RWPE2 (cell line): ENCODE data around the gene MRPL17.

ENCODE experiments used
- ATAC-seq: fragments of 200-7000 bp; cut with Tn5 transposase; 3 replicates; pipeline ENCODE4 v1.9.1; 2021; ENCODE audit warnings: low read depth
- DNase-seq: peaks from one replicate; pipeline ENCODE4 v3.0.0-alpha.2; 2020; ENCODE audit warnings: low spot score
- H3K27ac ChIP-seq: fragments of 450-650 bp; 2 replicates; pipeline ENCODE4 v1.5.1; 2017; ENCODE audit warnings: mild to moderate bottlenecking; ENCODE audit not compliant: poor library complexity, severe bottlenecking
- H3K27me3 ChIP-seq: fragments of 250-450 bp; sonication (Bioruptor Pico); 2 replicates; pipeline ENCODE4 v1.5.1; 2021; ENCODE audit warnings: mild to moderate bottlenecking, moderate library complexity; ENCODE audit not compliant: insufficient read depth, poor library complexity, severe bottlenecking
- H3K36me3 ChIP-seq: fragments of 250-450 bp; sonication (Bioruptor Pico); 2 replicates; pipeline ENCODE4 v1.5.1; 2020; ENCODE audit warnings: low read depth, mild to moderate bottlenecking, moderate library complexity
- H3K4me1 ChIP-seq: fragments of 250-450 bp; sonication (Bioruptor Pico); 2 replicates; pipeline ENCODE4 v1.5.1; 2021; ENCODE audit warnings: mild to moderate bottlenecking, moderate library complexity; ENCODE audit not compliant: insufficient read depth, poor library complexity, severe bottlenecking
- H3K4me3 ChIP-seq: fragments of 250-450 bp; sonication (Bioruptor Pico); 2 replicates; pipeline ENCODE4 v1.5.1; 2021; ENCODE audit warnings: mild to moderate bottlenecking, moderate library complexity; ENCODE audit not compliant: severe bottlenecking
- H3K9me3 ChIP-seq: fragments of 250-450 bp; sonication (Bioruptor Pico); 2 replicates; pipeline ENCODE4 v1.5.1; 2021; ENCODE audit warnings: mild to moderate bottlenecking, moderate library complexity; ENCODE audit not compliant: severe bottlenecking
- TF ChIP-seq, protein P1 (sequence below): fragments of 450-650 bp; IDR thresholded peaks from one replicate; pipeline ENCODE4 v1.5.1; 2017; ENCODE audit warnings: mild to moderate bottlenecking, moderate library complexity; ENCODE audit not compliant: poor library complexity, severe bottlenecking

The MRPL17 gene

DNA sequence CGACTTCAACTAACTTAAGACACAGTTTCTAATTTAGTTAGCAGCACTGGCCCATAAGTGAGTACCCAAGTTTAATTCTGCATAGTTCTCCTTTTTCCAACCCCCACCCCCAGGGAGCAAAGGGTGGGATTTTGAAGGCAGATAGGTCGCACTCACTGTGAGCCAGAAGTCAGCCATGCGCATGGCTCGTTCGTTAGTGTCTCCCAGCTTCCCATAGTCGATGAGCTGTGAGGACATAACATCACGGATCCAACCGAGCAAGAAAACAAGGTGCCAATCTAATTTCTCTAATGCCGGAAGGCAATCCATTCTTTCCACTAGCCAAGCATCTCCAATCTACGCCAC lies 577 bp downstream of the MRPL17 start:
- H3K4me1 ChIP-seq: peaks cover 6% of the 10 kb centered on the region
- H3K9me3 ChIP-seq: no peaks in the 10 kb centered on the region
- H3K36me3 ChIP-seq: peaks cover 22% of the 10 kb centered on the region
- H3K27ac ChIP-seq: peak overlapping the region; percentile 50
- TF ChIP-seq, protein P1, sequence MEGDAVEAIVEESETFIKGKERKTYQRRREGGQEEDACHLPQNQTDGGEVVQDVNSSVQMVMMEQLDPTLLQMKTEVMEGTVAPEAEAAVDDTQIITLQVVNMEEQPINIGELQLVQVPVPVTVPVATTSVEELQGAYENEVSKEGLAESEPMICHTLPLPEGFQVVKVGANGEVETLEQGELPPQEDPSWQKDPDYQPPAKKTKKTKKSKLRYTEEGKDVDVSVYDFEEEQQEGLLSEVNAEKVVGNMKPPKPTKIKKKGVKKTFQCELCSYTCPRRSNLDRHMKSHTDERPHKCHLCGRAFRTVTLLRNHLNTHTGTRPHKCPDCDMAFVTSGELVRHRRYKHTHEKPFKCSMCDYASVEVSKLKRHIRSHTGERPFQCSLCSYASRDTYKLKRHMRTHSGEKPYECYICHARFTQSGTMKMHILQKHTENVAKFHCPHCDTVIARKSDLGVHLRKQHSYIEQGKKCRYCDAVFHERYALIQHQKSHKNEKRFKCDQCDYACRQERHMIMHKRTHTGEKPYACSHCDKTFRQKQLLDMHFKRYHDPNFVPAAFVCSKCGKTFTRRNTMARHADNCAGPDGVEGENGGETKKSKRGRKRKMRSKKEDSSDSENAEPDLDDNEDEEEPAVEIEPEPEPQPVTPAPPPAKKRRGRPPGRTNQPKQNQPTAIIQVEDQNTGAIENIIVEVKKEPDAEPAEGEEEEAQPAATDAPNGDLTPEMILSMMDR: no peak
- DNase-seq (no peak), ATAC-seq (no peak)
- no peaks in the 10 kb centered on the region for H3K27me3 ChIP-seq
- H3K4me3 ChIP-seq: peak overlapping the region; percentile 88

DNA sequence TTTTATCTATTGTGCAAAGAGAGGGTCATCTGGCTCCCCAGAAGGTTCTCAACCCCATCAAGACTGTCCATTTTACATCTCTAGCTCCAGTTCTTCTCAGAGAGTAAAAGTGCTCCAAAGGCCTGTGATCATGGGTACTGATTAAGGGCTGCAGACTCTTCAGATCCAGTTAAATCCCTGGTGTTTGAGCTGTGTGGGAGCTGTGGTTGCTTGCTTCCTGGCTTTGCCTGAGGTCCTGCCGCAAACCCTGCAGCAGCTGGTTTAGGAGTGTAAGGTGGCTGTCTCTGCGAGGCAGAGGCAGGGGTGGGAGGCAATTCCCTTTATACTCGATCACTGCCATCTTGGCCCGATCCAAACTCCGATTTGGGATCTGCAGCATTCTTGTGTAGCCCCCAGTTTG lies 1.2 kb downstream of the MRPL17 start:
- Histone ChIP-seq H3K9me3 (no peaks in the 10 kb centered on the region), H3K4me3 (peak overlapping the region; percentile 88), H3K27ac (peak overlapping the region; percentile 50), H3K36me3 (peaks cover 22% of the 10 kb centered on the region), H3K4me1 (peaks cover 6% of the 10 kb centered on the region), H3K27me3 (no peaks in the 10 kb centered on the region)
- DNase-seq: no peak
- TF ChIP-seq, protein P1: no peak
- ATAC-seq: no peak

DNA sequence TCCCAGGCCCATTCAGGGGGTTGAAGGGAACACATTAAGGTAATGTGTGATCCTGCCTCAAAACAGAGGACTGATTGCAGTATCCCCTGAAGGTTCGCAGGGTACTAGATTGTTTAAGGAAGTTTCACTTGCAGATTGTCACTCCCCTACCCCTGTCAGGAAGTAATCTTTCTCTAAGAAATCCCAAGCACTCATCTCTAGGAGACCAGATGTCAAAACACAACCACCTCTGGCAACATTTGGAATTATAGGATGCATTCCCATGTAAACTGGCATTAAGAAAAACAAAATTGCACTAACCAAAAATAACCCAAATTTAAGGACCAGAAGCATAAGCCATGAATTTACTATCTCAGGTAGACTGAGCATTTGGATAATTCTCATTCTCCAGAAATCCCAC lies 1.6 kb downstream of the MRPL17 start:
- Histone ChIP-seq H3K27me3 (no peaks in the 10 kb centered on the region), H3K9me3 (no peaks in the 10 kb centered on the region), H3K36me3 (peaks cover 22% of the 10 kb centered on the region), H3K27ac (no peak overlapping the region), H3K4me1 (peaks cover 6% of the 10 kb centered on the region), H3K4me3 (no peak overlapping the region)
- ATAC-seq: no peak
- no peak for DNase-seq
- TF ChIP-seq, protein P1: no peak

DNA sequence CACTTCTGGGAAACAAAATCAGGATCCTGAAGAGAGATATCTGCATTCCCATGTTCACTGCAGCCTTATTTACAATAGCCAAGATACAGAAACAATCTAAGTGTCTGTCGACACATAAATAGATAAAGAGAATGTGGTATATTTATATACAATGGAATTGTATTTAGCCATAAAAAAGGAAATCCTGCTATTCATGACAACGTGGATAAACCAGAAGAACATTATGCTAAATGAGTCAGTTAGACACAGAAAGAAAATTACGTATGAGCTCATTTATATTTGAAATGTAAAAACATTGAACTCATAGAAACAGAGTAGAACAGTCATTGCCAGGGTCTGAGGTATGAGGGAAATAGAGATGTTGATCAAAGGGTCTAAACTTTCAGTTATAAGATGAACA lies 6.1 kb downstream of the MRPL17 start:
- Histone ChIP-seq H3K27ac (no peak overlapping the region), H3K4me1 (peaks cover 6% of the 10 kb centered on the region), H3K9me3 (no peaks in the 10 kb centered on the region), H3K27me3 (no peaks in the 10 kb centered on the region), H3K36me3 (peaks cover 19% of the 10 kb centered on the region), H3K4me3 (no peak overlapping the region)
- DNase-seq (no peak), ATAC-seq (no peak)
- TF ChIP-seq, protein P1: no peak

DNA sequence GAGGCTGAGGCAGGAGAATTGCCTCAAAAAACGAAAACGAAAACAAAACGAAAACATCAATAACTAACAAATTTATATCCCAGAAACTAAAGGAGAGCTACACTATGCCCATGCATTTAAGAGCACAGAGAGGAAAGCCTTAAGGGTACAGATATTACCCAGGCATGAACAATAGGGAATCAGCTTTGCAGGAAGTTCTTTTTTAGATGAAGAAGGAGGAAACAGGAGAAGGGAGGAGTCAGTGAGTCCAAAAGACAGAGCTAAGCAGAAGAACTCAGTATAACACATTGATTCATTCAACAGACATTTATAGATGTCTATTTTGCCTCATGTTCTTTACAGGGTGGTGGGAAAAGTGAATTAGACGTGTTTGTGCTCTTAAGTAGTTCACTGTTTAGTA lies 8.3 kb downstream of the MRPL17 start:
- Histone ChIP-seq H3K4me3 (no peak overlapping the region), H3K36me3 (no peaks in the 10 kb centered on the region), H3K9me3 (no peaks in the 10 kb centered on the region), H3K27me3 (no peaks in the 10 kb centered on the region), H3K27ac (no peak overlapping the region), H3K4me1 (no peaks in the 10 kb centered on the region)
- ATAC-seq (no peak), DNase-seq (no peak)
- TF ChIP-seq, protein P1: no peak
